HG03039 (cell line): ENCODE results near the gene RPL29.
"Not testable (repeated sequence)": the region's sequence is repeated elsewhere in the genome, so short reads cannot be mapped to it uniquely, and the experiment has no call there.

Experiments used
- ATAC-seq: cut with Tn5 transposase; IDR thresholded peaks from one replicate; pipeline ENCODE4 v1.9.1; 2021; ENCODE audit warnings: mild to moderate bottlenecking, moderate library complexity; ENCODE audit not compliant: unreplicated experiment

Gene RPL29

GRCh38 chr3:52006017-52006819, 10.5 kb upstream of the RPL29 start:
- ATAC-seq, result no peak

- no peak for ATAC-seq
Measured at GRCh38 chr3:52005571-52005986, 9.9 kb upstream of the RPL29 start.

- ATAC-seq, result no peak
Measured at GRCh38 chr3:52004906-52005395, 9.3 kb upstream of the RPL29 start.

- ATAC-seq, result no peak
Measured at GRCh38 chr3:52004163-52004787, 8.6 kb upstream of the RPL29 start.

GRCh38 chr3:52002748-52003147, 7.1 kb upstream of the RPL29 start:
- no peak for ATAC-seq

GRCh38 chr3:52001443-52001974, 5.8 kb upstream of the RPL29 start:
- no peak for ATAC-seq

- ATAC-seq, result no peak
Measured at GRCh38 chr3:51999846-52000245, 4.2 kb upstream of the RPL29 start.

- no peak for ATAC-seq
Measured at GRCh38 chr3:51998774-51999173, 3.1 kb upstream of the RPL29 start.

GRCh38 chr3:51997935-51998596, 2.4 kb upstream of the RPL29 start:
- ATAC-seq, result no peak

GRCh38 chr3:51997172-51997571, 1.5 kb upstream of the RPL29 start:
- no peak for ATAC-seq

GRCh38 chr3:51994530-51994929, 1.2 kb downstream of the RPL29 start:
- ATAC-seq, result no peak

GRCh38 chr3:51993657-51994056, 2.0 kb downstream of the RPL29 start:
- not testable (repeated sequence) for ATAC-seq

GRCh38 chr3:51992017-51992682, 3.5 kb downstream of the RPL29 start:
- no peak for ATAC-seq

GRCh38 chr3:51990501-51990971, 5.2 kb downstream of the RPL29 start:
- ATAC-seq, result not testable (repeated sequence)

GRCh38 chr3:51988286-51989146, 7.2 kb downstream of the RPL29 start:
- no peak for ATAC-seq

GRCh38 chr3:51987568-51987967, 8.1 kb downstream of the RPL29 start:
- no peak for ATAC-seq

- no peak for ATAC-seq
Measured at GRCh38 chr3:51986010-51986947, 9.4 kb downstream of the RPL29 start.

GRCh38 chr3:51985063-51985462, 10.6 kb downstream of the RPL29 start:
- ATAC-seq, result no peak

- no peak for ATAC-seq
Measured at GRCh38 chr3:51984269-51984647, 11.4 kb downstream of the RPL29 start.
